CD4-positive, alpha-beta T cell treated with Interleukin-10 for 1 hour (primary cell): ENCODE results near the gene EPB41L3.
"Not testable (repeated sequence)": the region's sequence is repeated elsewhere in the genome, so short reads cannot be mapped to it uniquely, and the experiment has no call there.

Source experiments
- DNase-seq: peaks from one replicate; pipeline ENCODE4 v3.0.0-alpha.2; 2020

Gene EPB41L3

DNA sequence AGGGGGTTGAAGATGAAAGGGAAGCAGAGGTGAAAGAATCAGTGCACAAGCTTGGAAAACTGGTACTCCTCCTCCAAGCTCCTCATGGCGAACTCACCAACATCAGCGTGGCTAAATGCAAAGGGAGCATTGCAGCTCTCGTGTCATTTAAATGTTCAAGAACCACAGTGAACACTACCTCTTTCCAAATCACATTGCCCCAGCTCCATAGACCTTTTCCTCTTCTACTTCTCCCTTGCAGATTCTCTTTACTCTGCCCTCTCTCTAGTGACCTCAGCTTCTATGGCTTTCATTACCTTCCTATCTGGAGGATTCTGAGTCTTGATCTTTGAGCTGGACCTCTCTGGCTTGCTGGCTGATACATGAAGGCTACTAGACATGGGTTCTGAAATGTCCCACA is 14.3 kb downstream of the EPB41L3 start:
- DNase-seq, result no peak

DNA sequence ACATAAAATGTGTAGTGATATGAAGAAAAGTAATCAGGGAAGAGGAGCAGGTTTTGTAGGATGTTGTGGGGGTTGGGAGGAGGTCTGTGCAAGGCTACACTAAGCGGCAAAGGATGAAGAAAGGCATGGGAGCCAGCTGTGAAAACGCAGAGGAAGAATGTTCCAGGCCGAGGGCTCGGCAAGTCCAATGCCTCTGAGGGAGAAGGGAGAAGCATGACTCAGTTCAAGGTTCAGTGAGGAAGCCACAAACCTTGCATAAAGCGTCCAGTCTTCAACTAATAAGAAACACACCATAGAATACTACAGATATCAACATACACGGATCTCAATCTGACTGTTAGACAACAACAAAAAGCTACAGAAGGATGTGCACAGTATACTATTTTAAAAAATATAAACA is 16.2 kb downstream of the EPB41L3 start:
- no peak for DNase-seq

DNA sequence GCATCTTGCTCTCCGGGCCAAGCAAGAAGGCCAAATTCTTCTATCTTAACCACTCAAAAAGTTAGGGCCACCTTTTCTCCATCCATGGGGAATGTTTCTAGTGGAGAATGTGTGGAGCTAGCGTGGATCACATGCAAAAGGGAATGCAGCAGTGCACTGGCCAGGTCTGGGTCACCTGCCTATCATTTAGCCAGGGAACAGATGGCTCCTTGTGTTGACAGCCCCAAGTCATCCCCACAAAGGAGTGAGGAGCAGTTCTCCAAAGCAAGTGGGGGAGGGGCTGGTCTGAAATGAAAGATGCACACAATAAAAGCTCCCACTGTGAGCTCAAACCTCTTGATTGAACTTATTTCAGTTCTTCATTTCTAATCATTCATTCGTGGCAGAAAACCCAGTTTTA is 19.1 kb downstream of the EPB41L3 start:
- DNase-seq, result no peak

DNA sequence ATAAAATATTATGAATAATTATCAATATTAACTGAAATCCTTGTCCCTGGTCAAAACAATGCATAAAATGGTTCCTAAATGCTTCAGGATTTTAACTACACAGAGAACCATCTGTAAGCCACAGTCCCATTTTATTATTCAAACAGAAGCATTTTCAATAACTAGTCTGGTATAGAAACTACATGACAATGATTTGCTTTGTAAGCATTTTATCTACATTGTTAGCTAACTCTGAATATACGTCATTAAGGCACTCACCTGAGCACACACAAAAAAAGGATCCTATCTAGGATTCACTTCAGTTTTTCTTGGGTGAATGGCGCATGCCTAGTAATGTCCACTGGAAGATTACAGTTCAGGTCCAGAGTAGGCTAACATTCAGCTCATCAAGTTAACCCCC is 22.8 kb downstream of the EPB41L3 start:
- no peak for DNase-seq

DNA sequence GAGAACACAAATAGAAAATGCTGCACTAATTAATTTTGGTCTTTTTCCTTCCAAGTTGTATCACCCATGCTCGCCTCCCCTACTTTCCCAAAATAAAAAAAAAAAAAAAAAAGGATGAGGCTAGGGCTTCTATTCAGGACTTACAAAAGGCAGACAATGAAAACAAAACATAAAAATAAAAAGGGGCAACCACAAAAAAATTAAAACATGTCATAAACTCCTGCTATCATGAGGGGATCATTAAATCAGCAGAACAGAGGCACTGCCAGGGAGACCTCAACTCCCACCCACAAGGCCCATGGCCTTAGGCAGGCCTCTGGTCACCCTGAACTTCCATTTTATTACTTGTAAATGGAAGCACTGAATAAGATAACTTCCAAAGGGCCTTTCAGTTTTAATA is 23.3 kb downstream of the EPB41L3 start:
- DNase-seq, result no peak

DNA sequence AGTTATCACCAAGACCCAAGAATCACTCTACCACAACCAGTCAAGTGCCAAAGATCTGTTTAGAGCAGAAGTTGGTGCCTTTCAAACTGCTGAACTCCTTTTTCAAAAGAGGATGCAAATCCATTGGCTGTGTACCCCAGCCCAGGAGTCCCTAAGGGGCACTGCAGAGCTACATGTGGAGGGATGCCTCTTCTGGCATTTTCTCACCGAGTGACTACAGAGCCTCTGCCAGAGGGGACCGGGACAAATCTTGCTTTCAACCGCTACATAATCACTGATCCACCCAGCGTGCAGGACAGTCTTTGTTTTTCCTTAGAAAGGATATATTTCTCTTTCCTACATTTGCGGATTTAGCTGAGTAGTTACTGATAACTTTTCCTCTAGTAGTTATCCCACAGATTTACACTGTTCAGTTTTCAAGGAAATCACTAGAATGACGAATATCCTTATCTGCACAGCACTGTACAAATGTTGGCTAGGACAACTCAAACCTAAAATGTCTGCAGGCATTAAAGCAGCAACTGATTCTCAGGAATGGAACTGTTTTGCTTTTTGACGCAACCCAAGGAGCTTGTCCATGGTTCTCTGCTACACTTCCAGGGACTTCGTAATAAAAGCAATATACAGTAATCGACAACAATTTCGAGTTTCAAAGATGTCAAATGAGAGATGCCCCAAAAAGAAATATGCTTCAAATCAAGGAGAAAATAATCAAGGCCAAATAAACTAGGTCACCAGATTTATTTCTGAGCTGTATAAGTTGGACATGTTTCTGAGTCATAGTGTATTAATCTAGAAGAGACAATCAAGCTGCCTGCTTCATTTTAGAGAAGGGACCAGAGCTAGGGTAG is 24.1 kb downstream of the EPB41L3 start:
- DNase-seq, result no peak

DNA sequence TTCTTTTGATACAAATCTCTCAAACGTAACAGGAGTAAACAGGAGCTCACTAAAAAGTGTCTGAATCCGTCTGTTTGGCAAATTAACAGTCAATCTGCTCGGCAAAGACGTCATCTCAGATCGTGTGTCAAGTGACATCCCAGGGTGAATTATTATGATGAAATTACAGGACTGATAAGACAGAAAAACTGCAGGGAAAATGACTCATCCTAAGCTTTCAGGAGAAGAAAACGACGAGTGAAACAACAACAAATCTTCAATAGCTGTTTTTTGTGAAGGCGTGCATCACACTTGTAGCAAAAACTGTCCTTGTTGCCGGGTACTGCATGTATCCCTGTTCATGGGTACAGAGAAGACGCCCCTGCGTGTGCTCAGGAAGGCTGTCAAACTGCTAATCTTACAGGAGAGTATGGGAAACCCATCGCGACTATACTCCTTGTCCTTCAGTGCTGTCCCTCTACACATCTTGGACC is 24.9 kb downstream of the EPB41L3 start:
- no peak for DNase-seq

DNA sequence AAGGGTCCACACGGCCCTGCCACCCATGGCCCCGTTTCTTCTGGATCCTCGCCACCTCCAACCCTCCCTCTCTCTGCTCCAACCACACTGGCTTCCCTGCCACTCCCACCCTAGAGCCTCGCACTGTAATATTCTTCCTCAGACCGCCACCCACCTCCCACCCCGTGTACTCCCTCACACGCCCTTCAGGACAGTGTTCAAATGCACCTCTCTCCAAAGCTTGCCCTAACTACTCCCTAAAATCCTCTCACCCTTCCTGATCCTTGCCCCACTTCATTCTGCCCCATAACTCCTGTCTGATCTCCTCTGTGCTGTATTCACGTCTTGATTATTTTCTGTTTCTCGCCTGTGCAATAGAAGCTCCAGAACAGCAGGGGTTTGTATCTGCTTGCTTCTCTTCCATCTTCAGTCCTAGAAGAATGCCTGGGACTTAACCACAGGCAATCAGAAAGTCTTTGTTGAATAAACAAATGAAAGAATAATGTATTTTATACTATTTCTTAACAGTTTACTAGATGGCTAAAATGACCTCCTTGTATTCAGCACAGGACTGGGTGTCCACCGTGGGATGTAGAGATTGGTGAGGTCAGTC is 25.5 kb downstream of the EPB41L3 start:
- DNase-seq, result no peak

DNA sequence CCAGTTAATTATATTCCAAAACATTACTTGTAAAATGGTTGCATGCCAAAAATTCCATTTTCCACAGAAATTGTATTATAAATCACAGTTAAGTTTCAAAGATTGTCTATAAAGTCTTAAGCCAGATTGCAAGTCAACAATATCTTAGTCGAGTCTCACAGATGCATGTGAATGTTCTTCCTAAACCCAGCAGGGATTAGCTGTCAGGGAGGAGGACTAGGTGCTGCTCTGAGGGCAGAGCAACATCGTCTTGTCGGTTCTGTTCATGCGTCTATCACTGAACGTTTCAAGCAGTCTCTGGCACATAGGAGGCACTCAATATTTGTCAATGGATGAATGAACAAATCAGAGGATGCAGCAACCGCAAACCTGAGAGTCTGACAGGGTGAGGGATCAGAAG is 27.0 kb downstream of the EPB41L3 start:
- DNase-seq, result no peak

DNA sequence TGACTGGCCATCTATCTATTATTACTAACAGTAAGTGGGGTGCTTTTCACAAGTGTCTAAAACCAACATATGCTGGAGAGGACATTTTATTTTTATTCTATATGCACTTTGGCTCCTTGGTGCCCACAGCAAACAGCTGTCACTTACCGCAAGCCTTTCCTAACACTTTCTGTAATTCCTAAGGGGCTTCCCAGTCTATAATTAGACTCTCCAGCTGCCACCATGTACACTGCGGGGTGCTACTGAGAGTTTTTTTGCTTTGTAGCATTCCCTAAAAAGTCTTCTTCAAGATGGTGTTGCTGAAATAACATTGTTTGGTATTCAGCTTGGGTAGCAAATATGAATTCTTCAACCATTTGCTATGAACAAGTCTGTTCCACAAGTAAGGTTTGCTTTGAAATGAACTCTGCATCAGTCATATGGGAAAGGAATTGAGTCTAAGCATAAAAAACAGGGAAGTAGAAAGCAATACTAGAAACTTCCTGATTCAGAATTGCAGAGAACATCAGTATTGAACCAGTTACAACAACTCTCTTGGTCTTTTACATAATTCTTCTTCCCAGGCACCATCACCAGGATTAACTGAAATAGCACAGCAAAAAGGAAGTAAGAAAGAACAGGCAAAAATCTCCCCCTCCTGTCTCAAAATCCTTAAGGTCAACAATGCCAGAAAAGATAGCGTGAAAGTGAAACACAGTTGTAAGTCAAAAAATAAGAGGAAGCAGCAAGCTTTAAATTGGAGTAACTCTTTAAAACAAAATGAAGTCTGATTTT is 28.6 kb downstream of the EPB41L3 start:
- DNase-seq, result no peak

DNA sequence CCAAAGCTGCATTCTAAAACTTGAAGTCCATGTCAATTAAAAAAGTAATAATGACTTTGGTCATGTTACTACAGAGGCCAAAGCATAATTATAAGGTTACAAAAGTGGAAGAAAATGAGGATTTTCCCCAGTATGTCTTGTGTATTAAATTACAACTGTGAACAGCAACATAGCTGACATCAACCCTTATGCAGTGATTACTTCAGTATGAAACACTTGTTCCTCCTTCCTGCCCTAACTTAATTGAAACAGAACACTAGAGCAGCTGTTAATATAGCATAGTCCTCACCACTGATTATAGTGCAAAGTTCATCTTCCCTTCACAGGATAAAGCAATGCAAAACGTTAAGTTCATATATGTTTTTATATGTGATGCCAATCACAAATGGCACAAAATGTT is 29.9 kb downstream of the EPB41L3 start:
- DNase-seq, result no peak

DNA sequence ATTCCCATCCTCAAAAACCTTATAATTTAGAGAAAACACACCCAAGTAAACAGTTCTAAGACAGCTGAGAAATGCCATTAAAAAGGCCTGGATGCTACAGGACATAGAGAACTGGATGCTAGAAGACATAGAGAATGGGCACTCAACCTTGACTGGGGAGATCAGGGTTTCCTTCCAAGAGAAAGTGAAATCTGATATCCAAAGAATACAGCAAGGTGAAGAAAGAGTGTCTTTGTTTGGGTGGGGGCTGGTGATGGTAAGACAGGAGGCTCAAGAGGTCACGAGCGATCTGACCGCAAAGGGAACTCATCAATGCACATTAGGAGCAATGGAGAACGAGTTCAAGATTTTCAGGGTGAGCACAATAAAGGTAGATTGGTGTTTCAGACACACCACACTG is 31.6 kb downstream of the EPB41L3 start:
- DNase-seq, result no peak

DNA sequence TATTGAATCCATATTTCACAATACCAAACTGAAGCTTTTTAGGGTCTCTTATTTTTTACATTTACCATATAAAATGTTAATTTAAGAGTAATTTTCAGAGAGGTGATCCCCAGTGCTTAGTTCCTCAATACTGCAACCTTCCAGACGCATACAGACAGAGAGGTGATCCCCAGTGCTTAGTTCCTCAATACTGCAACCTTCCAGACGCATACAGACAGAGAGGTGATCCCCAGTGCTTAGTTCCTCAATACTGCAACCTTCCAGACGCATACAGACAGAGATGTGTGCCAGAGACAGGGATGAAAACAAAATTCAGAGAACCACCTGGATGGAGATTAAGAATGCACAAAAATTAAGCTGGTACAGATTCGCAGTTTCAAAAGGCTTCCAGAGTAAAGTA is 32.3 kb downstream of the EPB41L3 start:
- DNase-seq, result not testable (repeated sequence)

DNA sequence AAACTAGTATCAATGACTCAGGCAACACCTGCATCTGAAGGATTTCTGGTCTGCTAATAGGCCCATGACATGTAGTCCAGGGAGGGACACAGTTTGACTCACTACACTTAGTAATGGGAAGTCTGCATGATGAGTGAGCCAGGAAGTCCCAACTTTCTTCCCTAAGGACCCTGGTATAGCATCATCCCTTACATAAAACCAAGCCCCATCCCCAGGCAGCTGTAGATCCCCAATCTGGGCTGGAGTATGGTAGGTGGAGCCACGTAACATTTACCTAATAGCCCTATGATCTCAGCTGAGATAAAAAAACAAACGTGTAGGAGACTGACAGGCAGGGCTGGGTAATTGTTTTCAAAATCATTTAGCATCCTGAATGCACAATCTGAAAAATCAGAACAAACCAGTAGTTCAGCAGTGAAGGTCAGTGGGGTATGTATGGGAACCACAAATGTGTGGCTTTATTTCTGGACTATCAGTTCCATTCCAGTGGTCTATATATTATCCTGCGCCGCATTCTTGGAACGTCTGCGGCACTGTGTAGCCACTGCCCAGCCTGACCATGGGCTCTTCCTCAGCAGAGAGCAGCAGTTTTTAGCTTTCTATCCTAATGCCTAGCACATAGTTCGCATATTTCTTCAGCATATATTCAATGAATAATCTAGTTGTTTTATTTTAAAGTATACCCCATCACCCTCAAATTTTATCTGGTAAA is 33.5 kb downstream of the EPB41L3 start:
- DNase-seq, result no peak

DNA sequence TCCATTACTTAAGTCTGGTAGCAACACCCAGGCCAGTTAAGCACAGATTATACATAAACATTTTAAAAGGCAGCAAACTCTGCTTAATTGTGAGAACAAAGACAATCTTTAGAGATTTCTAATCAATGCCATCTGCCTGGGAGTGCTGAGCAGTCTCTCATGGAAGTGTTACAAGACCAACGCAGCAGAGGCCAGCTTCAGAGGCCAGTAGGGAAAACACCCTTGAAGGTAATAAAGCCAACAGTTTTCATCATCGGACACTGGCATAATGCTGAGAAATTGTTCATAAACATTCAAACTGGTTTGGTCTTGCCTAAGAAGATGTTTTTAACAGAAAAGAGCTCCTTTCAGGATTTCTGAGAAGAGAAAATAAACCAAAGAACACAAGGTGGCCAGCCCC is 35.0 kb downstream of the EPB41L3 start:
- DNase-seq, result no peak

DNA sequence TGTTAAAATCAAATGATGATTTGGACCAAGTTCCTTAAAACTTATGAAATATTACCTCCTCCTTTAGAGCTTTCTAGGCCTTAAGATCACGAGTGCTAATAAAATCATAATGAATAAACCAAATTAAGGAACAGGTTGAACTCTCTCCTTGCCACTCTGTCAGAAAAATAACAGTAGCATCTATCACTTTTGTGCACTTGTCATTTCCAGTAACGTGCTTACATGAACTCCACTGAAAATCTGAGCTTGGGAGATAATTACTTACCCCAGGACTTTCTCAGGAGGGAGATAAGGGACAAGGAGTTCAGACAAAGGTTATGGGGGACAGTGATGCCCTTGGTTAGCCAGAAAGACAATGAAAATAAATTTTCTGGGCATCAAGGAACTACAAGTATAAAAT is 36.0 kb downstream of the EPB41L3 start:
- no peak for DNase-seq

DNA sequence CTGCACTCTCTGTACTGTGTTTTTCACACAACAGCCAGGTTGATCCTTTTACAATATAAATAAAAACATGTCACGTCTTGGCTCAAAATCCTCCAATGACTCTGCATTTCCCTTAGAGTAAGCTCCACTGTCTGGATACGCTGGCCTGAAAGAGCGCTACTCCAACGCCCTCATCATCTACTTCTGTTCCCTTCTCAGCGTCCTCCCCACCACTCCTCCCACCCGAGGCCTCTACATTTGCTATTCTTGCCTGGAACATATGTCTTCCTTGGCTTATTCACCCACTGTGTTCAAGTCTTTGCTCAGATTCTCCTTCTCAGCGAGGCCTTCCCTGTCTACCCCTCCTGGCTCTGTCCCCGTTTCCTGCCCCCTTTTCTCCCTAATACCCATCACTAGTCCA is 37.6 kb downstream of the EPB41L3 start:
- DNase-seq, result no peak

DNA sequence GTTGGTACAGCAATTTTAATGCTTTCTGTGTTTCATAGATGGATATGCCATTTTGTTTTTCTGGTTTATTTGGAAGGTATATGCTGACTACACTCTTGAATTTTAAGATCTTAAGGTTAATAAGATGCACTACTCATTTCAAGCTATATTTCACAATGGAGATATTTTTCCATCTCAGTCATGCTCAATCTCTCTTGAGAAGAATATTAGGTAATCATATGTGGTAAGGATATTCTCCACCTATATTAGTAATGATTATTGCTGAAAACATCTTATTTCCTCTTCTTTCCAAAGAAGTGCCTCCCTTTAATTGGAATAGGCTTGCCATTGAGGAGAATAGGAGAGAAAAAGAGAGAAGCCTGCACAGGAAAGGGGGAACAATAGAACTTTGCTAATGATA is 40.1 kb downstream of the EPB41L3 start:
- DNase-seq, result no peak

DNA sequence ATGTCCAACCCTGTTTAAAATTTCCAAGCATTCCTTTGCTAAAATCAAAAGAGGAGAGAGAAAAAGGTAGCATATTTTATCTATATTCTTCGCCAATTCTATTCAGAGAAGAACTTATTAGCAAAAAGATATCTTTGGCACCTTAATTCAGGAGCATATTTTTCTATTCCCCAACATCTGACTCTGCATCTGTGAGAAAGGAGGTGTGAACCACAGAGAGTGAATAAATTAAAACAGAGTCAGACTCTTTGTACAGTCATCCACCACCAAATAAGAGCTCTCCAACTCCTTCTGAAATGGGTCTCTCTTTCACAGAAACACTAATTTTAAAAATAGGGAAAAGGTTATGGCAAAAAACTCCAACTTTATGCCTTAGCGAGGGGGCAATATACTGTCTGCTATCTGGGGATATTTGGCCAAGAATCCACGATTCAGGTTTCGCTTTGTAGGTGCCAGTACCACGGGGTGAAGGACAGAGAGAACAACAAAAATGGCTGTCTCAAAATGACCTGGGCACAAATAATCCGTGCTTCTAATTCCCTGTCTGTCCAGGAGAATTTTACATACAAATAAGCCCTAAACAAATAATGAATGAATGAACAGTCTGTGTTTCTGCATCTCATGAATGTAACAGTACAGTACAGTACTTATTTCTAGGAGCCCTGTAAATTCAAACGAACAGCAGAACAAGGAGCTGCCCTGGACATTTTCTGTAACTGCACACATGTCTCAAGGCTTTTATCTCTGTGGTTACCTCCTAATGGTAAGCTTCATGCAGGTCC is 43.4 kb downstream of the EPB41L3 start:
- DNase-seq, result no peak

DNA sequence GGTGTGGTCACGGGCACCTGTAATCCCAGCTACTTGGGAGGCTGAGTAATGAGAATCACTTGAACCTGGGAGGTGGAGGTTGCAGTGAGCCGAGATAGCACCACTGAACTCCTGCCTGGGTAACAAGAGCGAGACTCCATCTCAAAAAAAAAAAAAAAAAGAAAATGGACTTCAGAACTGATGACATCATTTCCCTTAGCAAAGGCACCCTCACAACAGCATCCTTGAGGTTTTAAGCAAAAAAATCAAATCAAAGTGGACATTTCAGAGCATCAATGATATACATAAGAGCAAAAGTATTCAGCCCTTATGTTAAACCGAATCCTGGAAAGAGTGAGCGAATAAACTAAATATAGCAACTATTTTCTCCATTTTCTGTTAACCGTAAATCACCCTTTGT is 45.3 kb downstream of the EPB41L3 start:
- no peak for DNase-seq

DNA sequence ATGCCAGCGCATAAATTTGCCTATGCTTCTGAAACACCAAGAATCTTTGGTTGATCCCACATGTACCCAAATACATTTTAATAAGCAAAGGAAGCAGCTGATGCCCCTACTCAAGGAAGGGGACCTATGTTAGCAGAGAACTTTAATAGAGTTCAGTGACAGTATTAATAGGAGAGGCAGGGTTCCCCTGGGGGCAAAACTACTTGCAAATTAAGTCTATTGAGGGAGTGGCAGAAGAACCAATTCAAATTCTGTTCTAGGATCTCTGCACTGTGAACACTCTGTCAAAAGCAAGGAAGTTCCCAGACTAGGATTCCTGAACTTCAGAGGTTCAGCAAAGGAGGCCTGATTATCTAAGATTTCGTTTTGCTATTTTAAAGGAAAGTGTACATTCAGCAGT is 47.5 kb downstream of the EPB41L3 start:
- DNase-seq, result no peak

DNA sequence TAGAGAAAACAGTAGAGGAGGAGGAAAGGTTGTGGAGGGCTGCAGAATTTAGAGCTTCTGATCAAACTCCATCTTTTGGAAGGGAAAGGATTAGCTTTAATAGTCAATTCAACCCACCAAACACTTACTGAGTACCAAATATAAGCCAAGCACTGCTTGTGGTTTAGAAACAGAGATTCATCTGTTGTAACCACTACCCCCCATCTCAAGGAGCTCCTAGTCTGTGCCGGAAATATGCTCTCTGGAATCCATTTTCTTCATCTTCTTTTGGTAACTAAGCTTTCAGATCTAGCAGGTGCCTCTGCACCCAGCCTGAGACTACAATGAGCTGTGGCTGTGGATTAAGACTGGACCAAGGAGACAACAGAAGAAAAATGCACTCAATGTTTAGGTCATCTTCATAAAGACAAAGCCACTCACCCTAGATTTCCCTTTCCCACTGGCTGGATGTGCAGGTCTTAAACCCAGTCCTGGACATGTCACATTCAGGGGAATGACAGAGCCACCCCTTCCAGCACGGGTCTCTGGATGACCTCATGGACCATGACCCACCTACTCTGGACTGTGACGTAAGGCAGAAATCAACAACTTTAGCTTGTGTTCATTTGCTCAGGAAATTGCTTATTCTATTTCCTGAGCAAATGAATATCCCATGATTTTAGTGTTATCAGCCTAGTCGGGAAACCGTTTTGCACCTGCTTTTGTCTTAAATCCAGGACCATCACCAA is 52.9 kb downstream of the EPB41L3 start:
- no peak for DNase-seq
